Measurements from ENCODE around the gene MBNL2.
"Not testable (repeated sequence)": the region's sequence is repeated elsewhere in the genome, so short reads cannot be mapped to it uniquely, and the experiment has no call there.

The MBNL2 gene

DNA sequence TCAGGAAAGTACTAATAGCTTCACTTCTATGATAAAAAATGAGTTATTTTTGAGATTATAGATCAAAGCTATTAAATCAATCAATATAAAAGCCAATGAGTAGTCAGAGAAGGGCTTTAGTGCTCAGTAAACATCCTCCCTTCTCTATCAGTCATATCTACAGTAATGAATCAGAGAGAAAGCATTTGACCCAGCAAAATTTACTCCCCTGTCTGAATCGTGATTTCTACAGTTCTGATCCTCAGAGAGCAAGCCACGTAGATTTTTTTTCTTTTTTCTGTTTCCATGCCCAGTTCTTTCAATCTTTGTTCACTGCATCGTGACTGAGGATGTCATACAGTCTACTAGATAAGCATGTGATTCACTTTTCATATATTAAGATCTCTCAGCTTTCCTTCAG is 16.2 kb upstream of the MBNL2 start:
- Histone ChIP-seq H3F3A (ENCODE audit: control insufficient read depth, insufficient read depth) (no peaks in the 10 kb centered on the region), H3K9me2 (replicated peaks; ENCODE audit: control insufficient read depth, low read length) (no peaks in the 10 kb centered on the region), H3K27ac (ENCODE audit: low read depth, low read length) (no peak overlapping the region), H3K4me3 (ENCODE audit: low read length) (no peak overlapping the region), H3K9me3 (ENCODE audit: control insufficient read depth, insufficient read depth, low read length) (no peaks in the 10 kb centered on the region), H3K36me3 (ENCODE audit: control insufficient read depth, low read length) (no peaks in the 10 kb centered on the region), H4K20me1 (ENCODE audit: control insufficient read depth, insufficient read depth, low read depth, low read length) (no peaks in the 10 kb centered on the region), H3K27me3 (ENCODE audit: control insufficient read depth, low read length) (peaks cover 3% of the 10 kb centered on the region; the same call in 1 of the 2 replicates), H3K4me1 (ENCODE audit: control insufficient read depth, low read length) (no peaks in the 10 kb centered on the region), H3K4me2 (ENCODE audit: low read length) (no peak overlapping the region), H3K79me2 (ENCODE audit: control insufficient read depth, low read length) (no peaks in the 10 kb centered on the region)
- no peak for TF ChIP-seq EZH2phosphoT487 (IDR thresholded peaks at IDR 0.05; ENCODE audit: borderline replicate concordance, low read length)
- TF ChIP-seq, protein P1, sequence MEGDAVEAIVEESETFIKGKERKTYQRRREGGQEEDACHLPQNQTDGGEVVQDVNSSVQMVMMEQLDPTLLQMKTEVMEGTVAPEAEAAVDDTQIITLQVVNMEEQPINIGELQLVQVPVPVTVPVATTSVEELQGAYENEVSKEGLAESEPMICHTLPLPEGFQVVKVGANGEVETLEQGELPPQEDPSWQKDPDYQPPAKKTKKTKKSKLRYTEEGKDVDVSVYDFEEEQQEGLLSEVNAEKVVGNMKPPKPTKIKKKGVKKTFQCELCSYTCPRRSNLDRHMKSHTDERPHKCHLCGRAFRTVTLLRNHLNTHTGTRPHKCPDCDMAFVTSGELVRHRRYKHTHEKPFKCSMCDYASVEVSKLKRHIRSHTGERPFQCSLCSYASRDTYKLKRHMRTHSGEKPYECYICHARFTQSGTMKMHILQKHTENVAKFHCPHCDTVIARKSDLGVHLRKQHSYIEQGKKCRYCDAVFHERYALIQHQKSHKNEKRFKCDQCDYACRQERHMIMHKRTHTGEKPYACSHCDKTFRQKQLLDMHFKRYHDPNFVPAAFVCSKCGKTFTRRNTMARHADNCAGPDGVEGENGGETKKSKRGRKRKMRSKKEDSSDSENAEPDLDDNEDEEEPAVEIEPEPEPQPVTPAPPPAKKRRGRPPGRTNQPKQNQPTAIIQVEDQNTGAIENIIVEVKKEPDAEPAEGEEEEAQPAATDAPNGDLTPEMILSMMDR (IDR thresholded peaks at IDR 0.05; ENCODE audit: low read depth, low read length, poor library complexity, severe bottlenecking) = no peak

DNA sequence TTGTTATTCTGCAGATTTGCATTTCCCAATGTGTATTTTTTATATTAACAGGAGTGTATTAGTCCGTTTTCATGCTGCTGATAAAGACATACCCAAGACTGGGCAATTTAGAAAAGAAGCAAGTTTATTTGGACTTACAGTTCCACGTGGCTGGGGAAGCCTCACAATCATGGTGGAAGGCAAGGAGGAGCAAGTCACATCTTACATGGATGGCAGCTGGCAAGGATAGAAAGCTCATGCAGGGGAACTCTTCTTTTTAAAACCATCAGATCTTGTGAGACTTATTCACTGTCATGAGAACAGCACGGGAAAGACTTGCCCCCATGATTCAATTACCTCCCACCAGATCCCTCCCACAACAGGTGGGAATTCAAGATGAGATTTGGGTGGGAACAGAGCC is 14.9 kb upstream of the MBNL2 start:
- H3K9me3 ChIP-seq (ENCODE audit: control insufficient read depth, insufficient read depth, low read length); H3K4me2 ChIP-seq (ENCODE audit: low read length): not testable (repeated sequence)

DNA sequence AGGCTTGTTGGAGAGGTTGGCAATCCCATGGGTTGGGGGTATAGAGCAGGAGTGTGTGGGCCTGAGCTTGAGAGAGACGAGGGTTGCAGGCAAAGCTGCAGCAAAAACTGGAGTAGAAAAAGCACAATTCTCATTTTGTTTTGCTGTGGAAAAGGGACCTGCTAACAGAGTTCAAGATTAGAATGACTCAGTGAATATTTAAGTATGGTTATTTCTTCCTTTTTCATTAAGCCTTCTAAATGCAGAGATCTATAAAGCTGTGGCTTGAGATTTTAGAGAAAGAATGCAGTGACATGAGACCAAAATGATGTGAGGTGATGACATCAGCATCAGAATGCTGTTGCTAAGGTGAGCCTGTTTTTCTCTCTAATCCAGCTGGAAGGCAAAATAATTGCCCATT is 10.8 kb upstream of the MBNL2 start:
- H3K27ac ChIP-seq (ENCODE audit: low read depth, low read length) = no peak overlapping the region
- no peak overlapping the region for H3K4me2 ChIP-seq (ENCODE audit: low read length)
- H3K79me2 ChIP-seq (ENCODE audit: control insufficient read depth, low read length) = no peaks in the 10 kb centered on the region
- no peaks in the 10 kb centered on the region for H3K36me3 ChIP-seq (ENCODE audit: control insufficient read depth, low read length)
- no peaks in the 10 kb centered on the region for H3K27me3 ChIP-seq (ENCODE audit: control insufficient read depth, low read length)
- H3K4me1 ChIP-seq (ENCODE audit: control insufficient read depth, low read length) = no peaks in the 10 kb centered on the region
- no peaks in the 10 kb centered on the region for H3K9me2 ChIP-seq (replicated peaks; ENCODE audit: control insufficient read depth, low read length)
- no peaks in the 10 kb centered on the region for H3K9me3 ChIP-seq (ENCODE audit: control insufficient read depth, insufficient read depth, low read length)
- TF ChIP-seq, protein P1 (IDR thresholded peaks at IDR 0.05; ENCODE audit: low read depth, low read length, poor library complexity, severe bottlenecking) = no peak
- no peak for TF ChIP-seq EZH2phosphoT487 (IDR thresholded peaks at IDR 0.05; ENCODE audit: borderline replicate concordance, low read length)
- no peaks in the 10 kb centered on the region for H4K20me1 ChIP-seq (ENCODE audit: control insufficient read depth, insufficient read depth, low read depth, low read length)
- no peaks in the 10 kb centered on the region for H3F3A ChIP-seq (ENCODE audit: control insufficient read depth, insufficient read depth)
- H3K4me3 ChIP-seq (ENCODE audit: low read length) = no peak overlapping the region

More for the DNA sequence above, 14.9 kb upstream of the MBNL2 start:
- H3K36me3 ChIP-seq (ENCODE audit: control insufficient read depth, low read length); H3K27me3 ChIP-seq (ENCODE audit: control insufficient read depth, low read length); H3K4me3 ChIP-seq (ENCODE audit: low read length); H3K79me2 ChIP-seq (ENCODE audit: control insufficient read depth, low read length); H3F3A ChIP-seq (ENCODE audit: control insufficient read depth, insufficient read depth); H4K20me1 ChIP-seq (ENCODE audit: control insufficient read depth, insufficient read depth, low read depth, low read length); H3K9me2 ChIP-seq (replicated peaks; ENCODE audit: control insufficient read depth, low read length); H3K27ac ChIP-seq (ENCODE audit: low read depth, low read length); H3K4me1 ChIP-seq (ENCODE audit: control insufficient read depth, low read length): not testable (repeated sequence)

DNA sequence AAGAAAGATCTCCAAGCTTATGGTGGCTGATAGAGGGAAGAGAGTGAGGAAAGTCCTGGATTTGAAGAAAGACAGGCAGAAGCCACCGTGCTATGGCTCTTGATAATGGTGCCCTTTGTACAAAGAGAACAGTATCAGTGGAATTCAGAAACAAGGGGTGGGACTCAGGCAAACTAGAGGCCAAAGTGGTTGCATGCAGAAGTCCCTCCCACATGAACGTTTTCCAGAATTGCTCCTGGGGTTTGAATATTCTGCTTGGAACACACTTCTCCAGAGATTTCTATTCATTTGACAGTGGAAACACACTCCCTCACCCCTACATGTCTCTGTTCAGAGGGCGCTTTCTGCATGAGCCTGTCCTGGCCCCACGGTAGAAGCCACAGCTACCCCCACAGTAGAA is 10.1 kb upstream of the MBNL2 start:
- H3K27me3 ChIP-seq (ENCODE audit: control insufficient read depth, low read length) = no peaks in the 10 kb centered on the region
- H3K4me2 ChIP-seq (ENCODE audit: low read length) = no peak overlapping the region
- H3K4me3 ChIP-seq (ENCODE audit: low read length) = no peak overlapping the region
- no peaks in the 10 kb centered on the region for H4K20me1 ChIP-seq (ENCODE audit: control insufficient read depth, insufficient read depth, low read depth, low read length)
- H3K4me1 ChIP-seq (ENCODE audit: control insufficient read depth, low read length) = no peaks in the 10 kb centered on the region
- H3K79me2 ChIP-seq (ENCODE audit: control insufficient read depth, low read length) = no peaks in the 10 kb centered on the region
- H3K9me2 ChIP-seq (replicated peaks; ENCODE audit: control insufficient read depth, low read length) = no peaks in the 10 kb centered on the region
- no peaks in the 10 kb centered on the region for H3F3A ChIP-seq (ENCODE audit: control insufficient read depth, insufficient read depth)
- H3K27ac ChIP-seq (ENCODE audit: low read depth, low read length) = no peak overlapping the region
- no peaks in the 10 kb centered on the region for H3K9me3 ChIP-seq (ENCODE audit: control insufficient read depth, insufficient read depth, low read length)
- TF ChIP-seq EZH2phosphoT487 (IDR thresholded peaks at IDR 0.05; ENCODE audit: borderline replicate concordance, low read length) = no peak
- TF ChIP-seq, protein P1 (IDR thresholded peaks at IDR 0.05; ENCODE audit: low read depth, low read length, poor library complexity, severe bottlenecking) = no peak
- no peaks in the 10 kb centered on the region for H3K36me3 ChIP-seq (ENCODE audit: control insufficient read depth, low read length)

All from DOHH2 (cell line).